NCI-H1092 treated with DMSO at 0.1 percent for 48 hours (cell line): ENCODE results near the gene SLC23A3.

ENCODE experiments used
- DNase-seq: peaks from one replicate; lab custom pipeline; 2025; lab: John Stamatoyannopoulos, UW

Gene SLC23A3

DNA sequence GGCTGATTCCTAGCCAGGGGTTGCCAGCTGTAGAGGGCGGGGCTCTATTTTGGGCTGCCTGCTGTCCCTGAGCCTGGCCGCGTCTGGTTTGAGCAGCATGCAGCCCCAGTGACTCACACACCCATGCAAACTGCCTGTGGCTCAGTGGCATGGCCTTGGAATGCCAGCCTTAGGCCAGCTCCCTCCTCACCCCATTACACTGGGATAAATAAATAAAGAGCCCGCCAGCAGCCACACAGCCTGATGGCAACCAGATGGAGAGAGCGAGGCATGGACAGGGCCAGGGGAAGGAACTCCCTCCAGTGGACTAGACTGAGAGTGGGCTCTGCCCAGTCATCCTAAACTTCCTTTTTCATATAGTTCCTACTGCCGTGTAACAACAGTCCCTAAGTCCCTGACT lies 27.5 kb downstream of the SLC23A3 start:
- DNase-seq: no peak

DNA sequence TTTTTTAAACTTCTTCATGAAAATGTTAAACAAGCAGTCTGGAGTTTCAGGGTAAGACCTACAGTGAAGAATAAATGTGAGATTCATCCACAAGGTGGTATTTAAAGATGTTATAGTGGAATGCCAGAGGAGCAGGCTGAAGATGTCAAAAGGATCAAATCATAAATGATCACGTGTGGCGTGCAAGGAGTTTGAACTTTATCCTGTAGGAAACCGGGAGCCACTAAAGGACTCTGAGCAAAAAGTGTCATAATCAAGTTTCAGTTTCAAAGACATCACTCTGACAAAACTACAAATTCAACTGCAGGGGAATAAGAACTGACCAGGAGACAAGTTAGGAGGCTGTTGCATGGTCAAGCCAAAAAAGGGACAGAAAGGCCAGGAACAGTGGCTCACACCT lies 29.1 kb downstream of the SLC23A3 start:
- no peak for DNase-seq

DNA sequence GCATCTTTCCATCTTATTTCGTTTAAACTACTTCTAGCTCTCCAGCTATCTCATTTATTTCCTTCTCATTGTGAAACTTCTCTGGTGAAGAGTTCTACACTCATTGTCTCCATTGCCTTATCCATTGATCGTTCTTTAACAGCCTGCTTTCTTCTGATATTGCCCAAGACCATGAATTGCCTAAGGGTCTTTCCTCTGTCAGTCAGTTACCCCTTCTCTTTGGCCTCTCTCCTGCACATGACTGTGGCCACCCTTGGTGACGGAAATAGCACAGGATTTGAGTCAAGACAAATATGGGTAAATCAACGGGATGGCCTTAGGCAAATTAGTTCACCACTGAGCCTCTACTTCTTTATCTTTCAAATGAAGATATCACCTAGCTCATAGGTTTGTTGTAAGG lies 35.9 kb downstream of the SLC23A3 start:
- no peak for DNase-seq

DNA sequence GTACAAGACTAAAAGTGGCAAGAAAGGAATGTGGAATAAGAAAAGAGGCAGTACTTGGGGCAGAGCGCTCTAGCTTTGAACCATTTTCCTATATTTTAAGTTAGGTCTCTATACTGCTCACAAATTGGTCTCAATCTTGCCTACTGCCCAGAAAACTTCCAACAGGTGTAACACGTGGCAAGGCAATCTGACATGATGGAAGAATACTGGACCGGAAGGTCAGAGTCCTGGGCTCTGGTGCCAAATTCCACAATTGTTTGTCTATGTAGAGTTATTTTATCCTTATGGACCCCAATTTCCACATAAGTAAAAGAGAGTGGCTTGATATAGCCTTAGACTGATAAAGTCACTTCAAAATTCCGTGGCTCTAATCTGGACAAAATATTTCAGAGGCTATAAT lies 38.1 kb downstream of the SLC23A3 start:
- no peak for DNase-seq

DNA sequence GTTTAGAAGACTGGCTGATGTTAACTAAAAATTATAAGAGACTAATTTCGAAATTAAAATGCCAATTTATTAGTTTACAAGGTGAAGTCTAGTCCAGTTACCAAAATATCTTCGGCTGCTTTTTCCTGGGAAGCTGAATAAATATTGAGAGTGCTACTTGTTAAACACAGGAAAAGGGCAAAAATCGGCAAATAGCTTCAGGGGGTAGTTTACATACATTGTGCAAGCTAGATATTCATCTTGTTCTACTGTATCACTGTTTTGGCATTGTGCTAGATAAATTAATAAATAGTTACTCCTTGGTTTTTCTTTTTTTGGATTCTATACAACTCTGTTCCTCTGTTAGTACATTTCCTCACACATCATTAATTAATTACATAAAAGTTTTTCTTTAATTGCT lies 38.5 kb downstream of the SLC23A3 start:
- DNase-seq: no peak

DNA sequence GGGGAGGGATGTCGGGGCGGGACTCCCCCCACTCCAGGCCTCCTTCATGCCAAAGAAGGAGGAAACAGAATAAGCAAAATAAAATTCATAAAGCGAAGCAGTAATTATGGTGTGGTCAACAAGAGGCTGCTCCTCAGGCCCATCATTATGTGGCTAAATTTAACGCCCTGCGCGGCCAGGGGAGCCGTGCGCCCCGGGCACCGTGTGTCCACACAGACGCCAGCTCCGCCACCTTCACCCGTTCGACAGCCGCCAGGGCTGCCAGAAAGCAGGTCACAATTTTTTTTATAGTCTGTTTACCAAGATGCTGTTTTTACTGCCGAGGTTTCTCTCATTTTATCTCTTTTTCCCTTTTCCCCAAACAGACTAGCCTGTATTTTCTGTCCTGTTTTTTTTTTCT lies 40.2 kb downstream of the SLC23A3 start:
- DNase-seq: no peak

DNA sequence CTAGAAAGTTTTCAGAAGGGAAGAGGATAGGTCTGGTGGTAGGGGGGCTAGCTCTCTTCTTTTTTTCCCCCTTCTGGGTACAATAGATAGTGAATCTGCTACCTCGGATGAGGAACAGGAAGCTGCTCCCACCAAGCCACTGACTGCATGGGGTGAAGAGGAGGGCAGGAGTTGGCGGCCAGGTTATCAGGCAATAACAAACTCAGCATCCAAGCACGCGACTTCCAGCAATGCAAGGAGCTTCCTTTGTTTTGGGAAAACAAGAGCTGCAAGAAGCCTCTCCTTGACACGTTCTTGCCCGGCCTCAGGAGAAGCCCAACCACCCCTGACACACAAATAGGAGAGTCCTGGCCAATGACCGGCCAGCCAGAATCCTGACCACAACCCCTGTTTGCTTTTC lies 41.4 kb downstream of the SLC23A3 start:
- no peak for DNase-seq

DNA sequence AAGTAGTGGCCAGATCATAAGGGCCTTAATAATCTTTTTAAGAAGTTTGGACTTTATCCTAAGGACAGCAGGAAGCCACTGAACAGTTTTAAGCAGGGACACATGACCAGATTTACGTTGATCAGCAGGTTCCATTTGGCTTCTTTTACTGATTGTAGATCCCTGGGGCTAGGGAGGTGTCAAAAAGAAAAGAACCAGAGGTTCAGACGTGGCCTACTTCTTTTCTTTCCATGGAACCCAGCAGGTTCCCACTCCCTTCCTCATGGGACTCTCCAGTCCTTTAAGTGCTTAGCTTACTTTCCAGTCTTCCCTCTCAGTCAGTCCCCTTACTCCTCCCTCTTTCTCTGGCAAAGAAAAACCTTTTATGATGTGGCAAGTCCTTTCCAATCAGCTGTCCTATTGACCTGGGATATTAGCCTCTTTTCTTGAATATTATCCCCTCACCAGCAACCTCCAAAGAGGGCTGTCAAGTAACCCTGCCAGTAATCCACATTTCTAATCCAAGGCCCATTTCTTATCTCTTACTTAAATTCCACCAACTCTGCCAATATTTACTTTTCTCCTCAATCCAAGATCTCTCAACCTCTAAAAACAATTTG lies 42.7 kb downstream of the SLC23A3 start:
- DNase-seq: no peak

DNA sequence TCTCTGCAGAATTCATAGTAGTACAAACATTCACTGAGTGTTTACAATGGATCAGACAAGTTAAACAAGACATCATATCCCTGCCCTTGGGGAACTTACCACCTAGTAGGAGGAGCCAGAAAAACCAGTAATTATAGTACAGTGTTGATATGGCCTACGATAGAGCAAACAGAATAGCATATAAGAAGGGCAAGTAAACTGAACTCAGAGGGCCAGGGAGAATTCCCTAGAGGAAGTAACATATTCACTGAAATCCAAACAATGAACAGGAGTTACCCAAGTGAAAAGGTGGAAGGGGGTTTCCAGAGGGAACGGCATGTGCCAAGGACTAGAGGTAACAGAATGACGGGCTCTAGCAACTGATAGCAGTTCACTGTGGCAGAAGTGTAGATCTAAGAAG lies 43.3 kb downstream of the SLC23A3 start:
- no peak for DNase-seq

DNA sequence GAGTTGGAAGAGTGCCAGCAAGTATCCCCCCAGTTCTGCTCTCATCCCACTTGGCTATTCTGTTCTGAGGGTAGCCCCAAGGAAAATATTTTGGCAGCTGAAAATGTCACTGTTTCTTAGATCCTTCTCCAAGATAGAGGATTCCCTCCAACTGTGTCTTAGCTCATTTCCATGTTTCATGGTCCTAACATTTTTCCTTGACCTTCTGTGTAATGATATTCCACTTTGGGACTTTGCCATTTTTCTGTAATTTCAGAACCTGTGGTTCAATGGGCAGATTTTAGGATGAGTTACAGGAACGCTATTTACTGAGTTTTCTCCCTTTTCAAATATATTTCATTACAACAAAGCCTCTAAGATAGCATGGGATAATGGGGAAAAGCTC lies 44.0 kb downstream of the SLC23A3 start:
- DNase-seq: no peak

DNA sequence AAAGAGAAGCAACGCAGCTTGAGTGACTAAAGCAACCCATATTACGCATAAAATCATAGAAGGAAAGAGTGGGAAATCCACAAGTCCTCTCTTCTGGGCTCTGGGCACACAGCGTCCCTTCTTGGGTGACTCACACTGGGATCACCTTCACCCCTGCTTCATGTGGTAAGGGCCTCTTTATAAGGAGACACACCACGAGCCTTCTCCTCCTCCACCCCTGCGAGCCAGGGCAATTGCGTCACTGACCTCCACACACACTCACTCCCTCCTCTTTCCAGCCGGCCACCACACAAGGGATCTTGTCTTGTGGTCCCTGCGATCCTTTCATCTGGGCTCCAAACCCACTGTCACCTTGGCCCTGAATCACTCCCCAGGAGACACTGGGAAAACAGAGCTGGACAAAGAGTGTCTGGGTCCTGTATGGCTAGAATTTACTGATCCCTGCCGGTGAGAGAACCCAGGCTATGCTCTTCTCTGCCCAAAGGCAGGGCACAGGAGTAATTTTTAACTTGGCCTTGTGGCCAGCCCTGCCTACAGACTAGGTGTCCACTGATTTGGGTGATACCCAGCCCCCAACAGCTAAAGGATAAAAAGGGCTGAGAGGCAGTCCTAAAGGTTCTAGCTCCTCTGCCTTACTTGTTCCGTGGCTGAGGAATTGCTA lies 44.5 kb downstream of the SLC23A3 start:
- DNase-seq: no peak

DNA sequence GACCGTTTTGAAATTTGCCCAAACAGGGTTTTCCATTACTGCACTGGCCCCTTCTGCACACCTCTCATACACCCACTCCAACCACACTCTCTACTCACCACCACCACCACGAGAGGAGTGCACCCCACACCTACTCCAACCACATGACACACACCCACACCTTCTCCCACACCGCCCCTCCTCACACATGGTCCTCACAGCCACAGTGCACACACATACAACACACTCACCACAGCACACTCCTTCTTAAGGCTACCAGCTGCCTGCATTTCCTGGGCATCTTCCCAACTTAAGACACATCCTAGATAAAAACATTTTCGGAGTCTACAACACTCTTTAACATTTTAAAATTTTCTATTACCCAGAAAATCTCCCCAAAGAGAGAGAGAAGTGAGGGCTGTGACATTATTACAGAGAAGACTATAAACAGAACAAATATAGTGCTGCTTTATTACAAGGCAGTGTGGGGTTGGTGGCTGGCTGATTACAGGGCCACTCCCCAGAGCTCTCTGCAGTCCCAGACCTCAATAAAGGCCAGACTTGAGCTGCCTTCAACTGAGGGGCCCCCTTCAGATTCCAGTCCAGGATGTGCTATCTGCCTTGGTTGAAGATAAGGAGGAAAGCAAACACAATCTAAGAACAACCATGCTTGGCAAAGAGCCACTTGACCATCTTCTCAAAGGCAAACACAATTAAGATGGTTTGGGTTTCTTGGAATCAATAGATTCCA lies 45.3 kb downstream of the SLC23A3 start:
- no peak for DNase-seq

DNA sequence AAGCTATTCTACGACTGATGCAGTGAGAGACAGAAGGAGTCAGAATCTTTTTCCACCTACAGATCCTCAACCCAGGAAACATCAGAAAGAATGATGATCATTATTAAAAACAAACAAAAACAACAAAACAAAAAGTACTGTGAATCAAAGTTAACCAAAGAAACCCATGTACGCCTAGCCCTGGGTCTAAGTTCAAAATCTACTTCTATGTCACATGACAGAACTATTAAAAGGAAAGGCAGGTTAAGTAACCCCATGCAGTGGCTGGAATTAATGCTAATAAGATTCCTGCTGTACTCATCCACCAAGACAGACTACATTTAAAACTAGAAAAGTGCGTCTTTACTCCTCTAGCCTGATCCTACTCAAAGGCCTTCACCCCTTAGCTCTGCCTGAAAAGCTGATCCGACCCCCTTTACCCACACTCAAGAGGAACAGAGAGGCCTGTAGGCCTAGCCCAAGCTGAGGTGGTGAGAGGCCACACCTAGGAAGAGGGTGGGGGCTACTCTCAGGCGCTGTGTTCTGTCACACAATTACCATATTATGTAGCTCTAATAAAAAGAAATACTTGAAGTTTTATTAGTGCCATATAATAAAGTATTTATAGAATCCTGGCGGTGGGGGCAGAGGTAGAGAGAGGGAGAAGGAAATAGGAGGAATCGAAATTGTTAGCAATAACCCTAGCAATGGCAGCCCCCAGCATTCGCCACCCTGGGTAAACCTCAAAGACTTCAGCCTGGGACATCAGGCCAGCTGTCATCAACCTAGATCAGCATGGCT lies 46.3 kb downstream of the SLC23A3 start:
- DNase-seq: no peak

DNA sequence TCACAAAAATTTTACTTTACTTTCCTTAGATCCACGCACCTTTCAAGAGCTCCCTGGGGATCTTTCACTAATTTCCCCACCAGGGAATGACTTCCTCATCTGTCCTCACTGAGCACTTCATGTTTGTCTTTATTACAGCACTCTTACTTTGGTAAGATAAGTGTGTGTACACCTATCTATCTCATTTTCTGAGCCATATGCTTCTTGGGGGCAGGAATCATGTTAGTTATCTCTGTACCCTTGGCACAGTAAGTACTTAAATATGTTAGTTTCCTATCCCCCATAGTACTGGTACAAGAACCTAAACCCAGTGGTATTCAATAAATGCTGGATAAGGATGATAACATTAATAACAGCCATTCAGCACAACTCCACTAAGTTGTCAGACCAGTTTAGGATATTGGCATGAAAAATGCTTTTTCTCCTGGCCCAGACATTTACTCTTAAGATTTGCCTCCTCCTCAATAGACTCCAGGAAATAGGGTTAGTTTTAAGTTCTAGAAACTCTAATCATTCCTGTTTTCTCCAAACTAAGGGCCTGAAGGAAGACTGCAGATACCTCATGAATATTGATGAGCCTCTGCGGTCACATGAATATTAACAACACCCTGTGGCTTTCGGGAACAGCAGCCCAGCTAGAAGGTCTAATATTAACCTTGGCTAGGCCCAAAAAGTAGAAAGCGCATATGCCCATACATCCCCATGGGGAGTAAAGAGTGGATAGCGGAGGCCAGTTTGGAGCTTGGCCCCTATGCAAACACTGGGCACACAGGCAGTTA lies 47.4 kb downstream of the SLC23A3 start:
- no peak for DNase-seq

DNA sequence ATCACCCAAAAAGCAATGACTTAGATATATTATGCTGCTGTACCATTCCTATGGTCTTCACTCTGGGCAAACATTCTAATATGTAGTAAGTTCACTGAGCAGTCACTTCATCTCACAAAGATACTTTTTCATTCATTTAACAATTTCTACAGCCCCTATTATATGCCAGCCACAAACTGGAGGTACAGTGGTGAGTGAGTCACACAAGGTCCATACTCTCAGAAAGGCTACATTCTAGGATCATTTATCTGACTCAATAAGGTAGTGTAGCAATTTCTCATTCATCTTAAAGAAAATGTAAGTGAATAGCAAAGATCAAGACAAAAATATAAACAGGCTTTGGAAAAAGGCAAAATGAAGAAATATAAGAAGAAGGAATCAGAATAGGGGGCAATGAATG lies 49.7 kb downstream of the SLC23A3 start:
- DNase-seq: no peak

DNA sequence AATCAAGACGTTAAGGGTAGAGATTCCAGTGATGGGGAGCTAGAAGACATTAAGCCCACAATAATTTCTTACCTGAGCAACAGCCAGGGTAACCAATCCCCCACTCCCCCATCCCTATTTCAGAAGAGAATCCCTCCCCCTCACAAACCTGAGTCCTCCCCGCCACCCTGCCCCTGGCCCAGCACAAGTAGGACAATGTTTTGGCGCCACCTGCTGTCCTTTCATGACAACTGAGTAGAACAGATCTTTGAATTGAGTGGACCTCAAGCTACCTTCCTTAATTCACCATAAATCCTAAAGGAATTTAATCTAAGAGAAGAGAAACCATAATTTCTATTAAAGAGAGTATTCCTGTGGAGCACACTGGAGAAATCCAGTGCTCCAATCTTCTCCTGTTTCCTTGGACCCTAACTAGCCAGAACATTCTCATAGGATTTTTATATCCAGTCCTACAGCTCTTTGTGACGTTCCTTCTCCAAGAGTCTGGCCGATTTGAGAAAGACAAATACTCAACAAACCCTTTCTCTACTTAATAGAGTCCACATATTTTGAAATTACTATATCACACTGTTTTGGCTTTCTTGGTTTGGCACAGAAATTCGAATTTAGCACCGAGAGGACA lies 50.3 kb downstream of the SLC23A3 start:
- peak; percentile 35 for DNase-seq

DNA sequence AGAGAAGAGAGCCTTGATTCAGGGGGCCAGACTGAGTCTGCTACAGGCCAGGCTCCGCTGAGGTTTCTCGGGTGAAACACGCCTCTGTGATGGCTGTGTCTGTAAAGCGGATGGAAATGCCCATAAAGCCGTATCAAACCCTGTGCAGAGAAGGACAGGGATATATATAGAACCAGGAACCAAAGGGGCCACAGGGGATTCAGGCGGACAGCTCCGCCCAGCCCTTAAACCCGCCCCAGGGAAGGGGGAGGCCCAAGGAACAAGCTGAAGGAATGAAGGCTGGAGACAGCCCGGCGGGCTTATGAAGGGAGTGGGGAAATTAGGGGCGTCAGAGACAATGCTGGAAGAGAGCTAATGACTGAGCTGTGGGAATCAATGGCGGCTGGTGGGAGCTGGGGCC lies 51.3 kb downstream of the SLC23A3 start:
- no peak for DNase-seq

DNA sequence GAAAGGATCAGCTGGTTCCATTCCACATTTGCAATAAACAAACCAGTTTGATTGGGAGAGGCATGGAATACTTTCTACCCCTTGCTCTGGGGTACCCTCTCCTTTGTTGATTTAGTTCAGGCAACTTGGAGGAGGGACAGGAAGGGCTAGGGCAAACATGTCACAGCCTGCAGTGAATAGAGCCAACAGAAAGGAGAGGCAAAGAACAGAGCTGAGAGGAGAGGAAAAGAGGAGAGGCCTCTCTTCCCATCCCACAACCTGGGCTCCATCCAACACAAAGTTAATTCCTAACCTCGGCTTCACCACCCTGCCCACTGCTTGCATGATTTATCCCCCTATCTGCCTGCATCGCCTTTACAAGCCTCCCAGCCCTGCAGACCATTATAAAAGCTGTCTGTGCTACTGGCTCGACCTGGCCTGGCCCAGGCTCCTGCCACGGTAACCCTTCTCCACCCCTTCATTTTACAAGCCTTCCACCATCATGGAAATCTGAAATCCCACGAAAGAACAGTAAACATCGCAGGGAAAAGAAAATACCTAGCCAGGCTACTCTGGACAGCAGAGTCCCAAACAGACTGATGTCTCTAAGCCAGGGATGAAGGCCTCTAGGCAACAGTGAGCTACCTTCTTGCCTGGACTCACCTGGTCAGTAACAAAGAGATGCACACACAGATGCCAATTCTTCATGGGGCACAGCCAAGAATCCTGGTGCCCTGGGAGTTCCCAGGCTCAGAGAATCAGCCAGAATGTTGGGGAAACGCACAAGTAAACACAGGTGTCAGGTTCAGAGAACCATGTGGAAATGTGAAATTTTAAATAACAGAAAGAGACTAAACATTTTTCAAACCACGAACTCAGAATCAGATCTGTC lies 52.8 kb downstream of the SLC23A3 start:
- DNase-seq: no peak

DNA sequence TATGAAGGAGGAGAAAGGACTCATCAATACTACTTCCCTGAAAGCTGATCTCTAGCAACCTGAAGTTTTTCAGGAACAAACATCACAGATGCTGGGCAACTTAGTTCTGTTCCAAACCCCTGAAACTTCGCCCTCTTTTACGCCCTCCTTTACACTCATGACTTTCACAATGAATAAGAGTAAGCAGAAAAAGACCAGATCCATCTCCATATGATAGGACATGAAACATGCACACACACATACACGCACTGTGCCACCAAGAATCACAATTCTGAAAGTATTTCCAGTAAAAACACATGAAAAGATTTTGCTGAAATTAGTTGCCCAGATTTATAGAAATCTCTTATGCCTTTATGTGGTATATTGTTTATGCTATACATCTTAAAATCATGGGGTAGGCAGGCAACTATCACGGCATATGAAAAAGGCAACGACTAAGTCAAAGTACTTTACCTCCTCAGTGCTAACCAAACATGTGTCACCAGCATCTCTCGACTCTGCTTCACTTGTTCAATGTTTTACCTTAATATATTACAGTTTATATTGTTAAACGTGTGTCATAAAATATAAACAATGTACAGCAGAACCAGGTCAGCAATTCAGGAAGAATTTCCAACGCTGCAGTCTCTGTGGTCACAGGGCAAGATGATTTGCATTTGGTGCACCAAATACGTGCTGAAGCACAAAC lies 57.0 kb downstream of the SLC23A3 start:
- no peak for DNase-seq

DNA sequence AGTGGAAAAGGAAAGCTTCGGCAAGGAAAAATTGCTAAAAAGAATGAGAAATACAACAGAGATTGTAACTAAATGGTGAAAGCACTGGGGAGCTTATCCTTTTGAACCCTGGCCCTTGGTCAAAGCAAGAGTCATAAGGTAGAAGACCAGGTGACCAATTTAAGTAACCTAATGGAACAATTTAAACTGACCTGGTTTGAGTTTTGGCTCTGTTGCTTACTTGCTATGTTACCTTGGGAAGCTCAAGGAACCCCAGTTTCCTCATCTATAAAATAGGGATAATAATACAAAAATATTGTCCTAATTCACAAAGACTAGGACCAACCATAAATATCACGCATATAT lies 57.8 kb downstream of the SLC23A3 start:
- no peak for DNase-seq
